ENCODE results near the gene AOC1.

Gene AOC1

DNA sequence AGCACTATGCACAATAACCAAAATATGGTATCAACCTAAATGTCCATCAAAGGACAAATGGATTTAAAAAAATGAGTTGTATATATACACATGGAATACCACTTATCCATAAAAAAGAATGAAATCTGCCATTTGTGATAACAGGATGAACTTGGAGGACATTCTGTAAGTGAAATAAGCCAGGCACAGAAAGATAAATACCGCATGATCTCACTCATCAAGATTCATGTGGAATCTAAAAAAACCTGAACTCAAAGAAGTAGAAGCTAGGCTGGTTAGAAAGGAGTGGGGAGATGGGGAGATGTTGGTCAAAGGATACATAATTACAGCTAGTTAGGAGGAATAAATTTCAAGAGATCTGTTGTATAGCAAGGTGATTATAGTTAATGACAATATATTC is 17.3 kb upstream of the AOC1 start:
- no peak overlapping the region for H3K4me3 ChIP-seq (replicated peaks; ENCODE audit: low read depth, low read length)
- TF ChIP-seq, protein P1, sequence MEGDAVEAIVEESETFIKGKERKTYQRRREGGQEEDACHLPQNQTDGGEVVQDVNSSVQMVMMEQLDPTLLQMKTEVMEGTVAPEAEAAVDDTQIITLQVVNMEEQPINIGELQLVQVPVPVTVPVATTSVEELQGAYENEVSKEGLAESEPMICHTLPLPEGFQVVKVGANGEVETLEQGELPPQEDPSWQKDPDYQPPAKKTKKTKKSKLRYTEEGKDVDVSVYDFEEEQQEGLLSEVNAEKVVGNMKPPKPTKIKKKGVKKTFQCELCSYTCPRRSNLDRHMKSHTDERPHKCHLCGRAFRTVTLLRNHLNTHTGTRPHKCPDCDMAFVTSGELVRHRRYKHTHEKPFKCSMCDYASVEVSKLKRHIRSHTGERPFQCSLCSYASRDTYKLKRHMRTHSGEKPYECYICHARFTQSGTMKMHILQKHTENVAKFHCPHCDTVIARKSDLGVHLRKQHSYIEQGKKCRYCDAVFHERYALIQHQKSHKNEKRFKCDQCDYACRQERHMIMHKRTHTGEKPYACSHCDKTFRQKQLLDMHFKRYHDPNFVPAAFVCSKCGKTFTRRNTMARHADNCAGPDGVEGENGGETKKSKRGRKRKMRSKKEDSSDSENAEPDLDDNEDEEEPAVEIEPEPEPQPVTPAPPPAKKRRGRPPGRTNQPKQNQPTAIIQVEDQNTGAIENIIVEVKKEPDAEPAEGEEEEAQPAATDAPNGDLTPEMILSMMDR (IDR thresholded peaks at IDR 0.05; ENCODE audit: low read depth, low read length, missing control alignments), result no peak
- no peak for DNase-seq (ENCODE audit: extremely low read depth, low read depth)

DNA sequence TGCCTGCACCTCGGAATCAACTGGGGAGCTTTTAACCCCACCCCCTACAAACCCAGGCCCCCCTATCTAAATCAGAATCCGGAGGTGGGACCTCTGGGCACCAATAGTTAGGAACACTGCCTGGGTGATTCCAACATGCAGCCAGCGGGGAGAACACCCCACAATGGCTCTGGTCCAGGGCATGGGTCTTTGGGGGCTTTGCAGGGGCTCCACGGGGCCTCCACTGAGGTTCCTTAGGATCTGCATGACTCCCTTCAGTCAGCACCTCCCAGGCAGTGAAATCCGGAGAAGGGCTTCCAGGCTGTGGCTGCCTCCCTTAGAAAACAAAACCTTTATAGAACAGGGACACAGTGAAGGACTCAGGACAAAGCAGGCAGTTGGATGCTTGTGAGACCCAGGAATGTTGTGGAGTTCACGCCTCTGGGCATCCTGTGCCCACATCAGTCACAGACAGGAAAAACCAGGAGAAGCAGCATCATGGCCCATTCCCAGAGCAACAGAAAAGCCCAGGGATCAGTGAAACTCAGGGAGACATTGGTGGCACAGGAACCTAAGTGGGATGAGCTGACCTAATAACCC is 16.5 kb upstream of the AOC1 start:
- H3K4me3 ChIP-seq (replicated peaks; ENCODE audit: low read depth, low read length), result no peak overlapping the region
- TF ChIP-seq, protein P1 (IDR thresholded peaks at IDR 0.05; ENCODE audit: low read depth, low read length, missing control alignments), result no peak
- no peak for DNase-seq (ENCODE audit: extremely low read depth, low read depth)

DNA sequence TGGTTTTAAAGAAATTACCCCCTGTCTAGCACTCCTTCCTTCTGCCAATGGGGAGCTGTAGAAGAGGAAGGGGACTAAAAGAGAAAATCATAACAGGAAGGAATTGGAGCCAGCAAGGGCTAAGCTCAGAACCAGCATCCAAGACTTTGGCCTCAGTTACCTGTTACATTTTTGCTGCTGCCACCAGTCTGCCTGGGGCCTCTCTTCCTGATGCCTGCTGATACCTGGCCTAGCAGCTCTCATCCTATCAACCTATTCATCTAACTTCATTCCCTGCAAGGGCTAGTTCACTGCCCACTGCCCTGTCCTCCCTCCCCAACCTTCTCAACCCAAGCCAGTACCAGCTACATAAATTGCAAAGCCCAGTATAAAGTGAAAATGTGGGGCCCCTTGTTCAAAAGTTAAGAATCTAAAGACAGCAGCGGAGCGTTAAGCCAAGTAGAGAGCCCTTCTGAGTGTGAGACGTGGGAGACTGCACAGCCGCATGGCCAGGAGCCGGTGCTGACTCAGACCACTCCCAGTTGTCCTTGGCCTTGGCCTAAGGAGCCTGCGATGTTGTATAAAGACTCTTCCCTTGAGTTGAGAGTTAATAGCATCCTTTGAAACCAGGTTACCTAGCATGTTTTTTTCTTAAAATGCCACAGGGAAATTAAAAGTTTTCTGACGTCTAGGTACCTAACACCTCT is 13.2 kb upstream of the AOC1 start:
- no peak for DNase-seq (ENCODE audit: extremely low read depth, low read depth)
- TF ChIP-seq, protein P1 (IDR thresholded peaks at IDR 0.05; ENCODE audit: low read depth, low read length, missing control alignments), result no peak
- no peak overlapping the region for H3K4me3 ChIP-seq (replicated peaks; ENCODE audit: low read depth, low read length)

DNA sequence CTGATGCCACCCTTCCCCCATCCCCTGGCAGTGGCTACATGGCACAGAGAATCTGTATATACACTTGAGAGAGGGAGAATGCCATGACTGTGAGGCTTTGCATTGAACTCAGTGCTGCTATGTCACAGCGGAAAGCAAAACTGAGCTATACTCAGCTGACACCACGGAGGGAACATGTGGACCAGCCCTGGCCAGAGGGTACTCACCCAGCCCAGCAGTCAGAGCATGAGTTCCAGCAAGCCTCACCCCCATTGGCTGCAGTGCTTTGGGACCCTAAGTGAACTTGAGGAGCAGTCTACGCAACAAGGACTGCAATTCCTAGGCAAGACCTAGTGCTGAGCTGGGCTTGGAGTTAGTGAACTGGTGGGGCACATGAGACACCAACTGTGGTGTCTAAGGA is 10.3 kb upstream of the AOC1 start:
- DNase-seq (ENCODE audit: extremely low read depth, low read depth), result no peak
- TF ChIP-seq, protein P1 (IDR thresholded peaks at IDR 0.05; ENCODE audit: low read depth, low read length, missing control alignments), result no peak
- no peak overlapping the region for H3K4me3 ChIP-seq (replicated peaks; ENCODE audit: low read depth, low read length)

DNA sequence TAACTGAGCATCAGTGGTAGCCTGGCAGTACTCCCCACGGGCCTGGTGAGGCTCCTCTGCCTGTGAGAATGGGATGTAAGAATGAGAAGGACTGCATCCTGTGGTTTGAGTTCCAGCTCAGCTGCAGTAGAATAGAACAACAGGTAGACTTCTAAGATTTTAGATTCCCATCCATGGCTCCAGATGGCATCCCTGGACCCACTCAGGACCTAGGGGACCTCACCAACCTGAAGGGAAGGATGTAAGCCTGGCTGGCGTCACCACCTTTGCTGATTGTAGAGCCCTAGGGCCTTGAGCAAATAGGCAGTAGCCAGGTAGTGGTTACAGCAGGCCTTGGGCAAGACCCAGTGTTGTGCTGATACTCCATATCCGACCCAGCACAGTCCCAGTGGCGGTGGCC is 9.6 kb upstream of the AOC1 start:
- no peak for DNase-seq (ENCODE audit: extremely low read depth, low read depth)
- TF ChIP-seq, protein P1 (IDR thresholded peaks at IDR 0.05; ENCODE audit: low read depth, low read length, missing control alignments), result no peak
- H3K4me3 ChIP-seq (replicated peaks; ENCODE audit: low read depth, low read length), result no peak overlapping the region

DNA sequence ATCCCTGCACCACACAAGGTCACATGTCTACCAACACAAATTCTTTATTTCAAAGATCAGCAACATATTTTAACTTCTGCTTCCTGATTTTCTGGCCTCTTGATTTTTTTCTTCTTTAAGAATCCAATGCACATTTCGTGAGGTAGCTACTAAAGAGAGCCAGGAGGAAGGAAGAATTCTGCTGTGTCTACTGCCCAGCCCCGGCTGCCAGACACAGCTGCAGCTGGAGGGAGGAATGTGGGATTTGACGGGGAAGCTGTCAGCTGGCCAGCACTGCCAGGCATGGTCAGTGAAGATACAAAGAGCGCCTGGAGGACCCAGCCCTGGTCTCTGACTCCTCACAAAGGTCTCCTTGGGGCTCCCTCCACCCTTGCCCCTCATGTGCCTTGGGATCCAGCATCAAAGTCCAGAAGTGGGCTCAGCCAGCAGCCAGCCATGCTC is 6.9 kb upstream of the AOC1 start:
- no peak for DNase-seq (ENCODE audit: extremely low read depth, low read depth)
- TF ChIP-seq, protein P1 (IDR thresholded peaks at IDR 0.05; ENCODE audit: low read depth, low read length, missing control alignments), result no peak

More for the DNA sequence above, 6.9 kb upstream of the AOC1 start:
- no peak overlapping the region for H3K4me3 ChIP-seq (replicated peaks; ENCODE audit: low read depth, low read length)

Measured in HFF-Myc (cell line).